ENCODE results near the gene DSCAML1. TPM values are rescaled to one million over a fixed set of nuclear protein-coding genes. Genes with fewer than 3 reads are reported as not detected.
"Not testable (repeated sequence)": the region's sequence is repeated elsewhere in the genome, so short reads cannot be mapped to it uniquely, and the experiment has no call there.

DSCAML1 gene
- total RNA-seq, 1 donor from 2014 or later: 4.0 TPM

- no peak for DNase-seq (ENCODE audit: low read depth)
- H3K4me3 ChIP-seq (ENCODE audit: low read depth, low read length): no peak overlapping the region
- TF ChIP-seq CTCF (conservative IDR thresholded peaks at IDR 0.05; ENCODE audit: low read depth, low read length): no peak
Observed at GRCh38 chr11:117410861-117411710, 385.9 kb downstream of the DSCAML1 start.

- DNase-seq (ENCODE audit: low read depth): no peak
- no peak for TF ChIP-seq CTCF (conservative IDR thresholded peaks at IDR 0.05; ENCODE audit: low read depth, low read length)
- no peak overlapping the region for H3K4me3 ChIP-seq (ENCODE audit: low read depth, low read length)
Observed at GRCh38 chr11:117410238-117410637, 386.8 kb downstream of the DSCAML1 start.

GRCh38 chr11:117409511-117409910 lies 387.5 kb downstream of the DSCAML1 start:
- H3K4me3 ChIP-seq (ENCODE audit: low read depth, low read length): no peak overlapping the region
- no peak for DNase-seq (ENCODE audit: low read depth)
- no peak for TF ChIP-seq CTCF (conservative IDR thresholded peaks at IDR 0.05; ENCODE audit: low read depth, low read length)

GRCh38 chr11:117408356-117408755 lies 388.7 kb downstream of the DSCAML1 start:
- no peak for DNase-seq (ENCODE audit: low read depth)
- no peak for TF ChIP-seq CTCF (conservative IDR thresholded peaks at IDR 0.05; ENCODE audit: low read depth, low read length)
- H3K4me3 ChIP-seq (ENCODE audit: low read depth, low read length): no peak overlapping the region

- TF ChIP-seq CTCF (conservative IDR thresholded peaks at IDR 0.05; ENCODE audit: low read depth, low read length): no peak
- no peak for DNase-seq (ENCODE audit: low read depth)
- no peak overlapping the region for H3K4me3 ChIP-seq (ENCODE audit: low read depth, low read length)
Observed at GRCh38 chr11:117407016-117407415, 390.0 kb downstream of the DSCAML1 start.

- not testable (repeated sequence) for DNase-seq (ENCODE audit: low read depth); H3K4me3 ChIP-seq (ENCODE audit: low read depth, low read length)
Observed at GRCh38 chr11:117405898-117406297, 391.1 kb downstream of the DSCAML1 start.

- DNase-seq (ENCODE audit: low read depth); H3K4me3 ChIP-seq (ENCODE audit: low read depth, low read length): not testable (repeated sequence)
Observed at GRCh38 chr11:117399100-117399840, 397.7 kb downstream of the DSCAML1 start.

GRCh38 chr11:117398618-117399017 lies 398.4 kb downstream of the DSCAML1 start:
- H3K4me3 ChIP-seq (ENCODE audit: low read depth, low read length): not testable (repeated sequence)

More at GRCh38 chr11:117398618-117399017, 398.4 kb downstream of the DSCAML1 start:
- DNase-seq (ENCODE audit: low read depth): not testable (repeated sequence)
